Activated CD8-positive, alpha-beta memory T cell treated with anti-CD3 and anti-CD28 coated beads for 24 hours (primary cell): ENCODE data around the gene OAF.
"Not testable (repeated sequence)": the region's sequence is repeated elsewhere in the genome, so short reads cannot be mapped to it uniquely, and the experiment has no call there.

Experiments used
- DNase-seq: peaks from one replicate; pipeline ENCODE4 v3.0.0-alpha.2; 2020

OAF gene

DNA sequence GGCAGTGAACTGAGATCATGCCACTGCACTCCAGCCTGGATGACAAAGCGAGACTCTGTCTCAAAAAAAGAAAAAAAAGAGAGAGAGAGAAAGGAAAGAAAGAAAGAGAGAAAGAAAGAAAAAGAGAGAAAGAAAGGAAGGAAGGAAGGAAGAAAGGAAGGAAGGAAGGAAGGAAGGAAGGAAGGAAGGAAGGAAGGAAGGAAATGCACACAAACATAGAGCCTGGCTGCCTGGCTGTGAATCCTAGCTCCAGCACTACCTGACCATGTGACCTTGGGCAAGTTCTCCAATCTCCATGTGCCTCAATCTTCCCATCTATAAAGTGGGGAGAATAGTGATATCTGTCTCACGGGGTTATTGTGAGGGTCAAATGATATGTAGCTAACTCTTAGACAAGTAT, 63.1 kb downstream of the OAF start:
- DNase-seq = not testable (repeated sequence)

DNA sequence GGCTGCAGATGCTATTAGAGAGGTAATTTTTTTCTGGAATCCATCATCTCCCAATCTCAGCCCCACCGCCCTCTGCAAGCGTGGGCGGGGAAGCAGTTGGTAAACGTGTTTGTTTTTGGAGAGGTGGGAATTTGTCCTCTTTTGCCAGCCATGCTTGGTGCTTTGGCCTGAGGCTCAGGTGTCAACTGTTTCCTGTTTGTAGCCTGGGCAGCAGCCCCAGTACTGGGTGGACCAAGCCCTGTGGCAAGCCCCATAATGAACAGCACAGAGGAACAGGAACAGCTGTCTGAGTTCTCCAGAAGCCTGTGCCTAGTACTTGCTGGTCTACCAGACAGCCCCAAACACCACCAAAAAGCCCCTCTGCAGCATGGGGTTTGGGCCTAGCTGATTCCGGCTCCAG, 68.7 kb downstream of the OAF start:
- no peak for DNase-seq
